Sigmoid colon (tissue), 7 donors: Measurements from ENCODE around the gene LIMS2. TPM values are rescaled to one million over a fixed set of nuclear protein-coding genes. Genes with fewer than 3 reads are reported as not detected.
A peak's percentile ranks its signal among the peaks of the same experiment; 100 is the strongest.

ENCODE experiments used
- DNase-seq: peaks from one replicate; pipeline ENCODE4 v3.0.0-alpha.2; 2019
- H3K27ac ChIP-seq, 4 donors: fragments of 200-600 bp; sonication (generic); one replicate each; pipeline ENCODE4 v1.5.1; 2016 to 2019; ENCODE audit warnings: mild to moderate bottlenecking in 1 of 4
- H3K27me3 ChIP-seq, 3 donors: fragments of 200-600 bp; sonication (generic); one replicate each; pipeline ENCODE4 v1.5.1; 2019; ENCODE audit warnings: mild to moderate bottlenecking in 1 of 3
- H3K36me3 ChIP-seq, 4 donors: fragments of 200-600 bp; sonication (generic); one replicate each; pipeline ENCODE4 v1.5.1; 2016 to 2019
- H3K4me1 ChIP-seq, 4 donors: fragments of 200-600 bp; sonication (generic); one replicate each; pipeline ENCODE4 v1.5.1; 2017 to 2019
- H3K4me3 ChIP-seq, 4 donors: fragments of 200-600 bp; sonication (generic); one replicate each; pipeline ENCODE4 v1.5.1; 2017 to 2019; ENCODE audit warnings: mild to moderate bottlenecking in 2 of 4, moderate library complexity in 1 of 4
- H3K9me3 ChIP-seq, 4 donors: fragments of 200-600 bp in 3 of 4; sonication (generic) in 3 of 4; one replicate each; pipeline versions ENCODE4 v1.5.1 to v1.6.1; 2013 to 2019
- EP300 ChIP-seq, 4 donors: sonication (generic); formaldehyde crosslinking; IDR thresholded peaks; one replicate each; pipeline ENCODE4 v1.6.1; 2017; ENCODE audit warnings: antibody characterized with exemption in 4 of 4
- POLR2A ChIP-seq, 2 donors: fragments of 450-650 bp; IDR thresholded peaks; one replicate each; pipeline ENCODE4 v1.6.1; 2016; ENCODE audit warnings: antibody characterized with exemption in 2 of 2, mild to moderate bottlenecking in 2 of 2, moderate library complexity in 2 of 2
- POLR2AphosphoS5 ChIP-seq, 4 donors: sonication (generic); formaldehyde crosslinking; IDR thresholded peaks; one replicate each; pipeline ENCODE4 v1.6.1; 2017; ENCODE audit warnings: antibody characterized with exemption in 4 of 4
- WGBS, 2 donors: extraction: QIAGEN DNeasy Blood & Tissue Kit; methylation state at CpG; one replicate each; pipeline ENCODE4 v1.1.7; 2013; 5-methylcytosine and 5-hydroxymethylcytosine counted together
- intact Hi-C: fragments of 100-400 bp; cut with DNase I; formaldehyde crosslinking; loops from one replicate; pipeline ENCODE4 v1.15.1; 2023
- polyA plus RNA-seq, 3 donors: library from polyadenylated mRNA; stranded (reverse); fragments of 200-250 nt; gene quantifications; one replicate each; pipeline ENCODE4 v1.2.3, GENCODE V29; 2013
- total RNA-seq, 4 donors: library from RNA; depleted of rRNA; stranded (reverse); fragments of >200 nt; gene quantifications; one replicate each; pipeline ENCODE4 v1.1.0, GENCODE V29; 2016
- TF ChIP-seq, protein P1 (sequence below), 4 experiments: fragments of 450-650 bp in 3 of 4; fragments of 200-600 bp in 1 of 4; IDR thresholded peaks; one replicate each; pipeline ENCODE4 v1.5.1; 2016 to 2019; ENCODE audit warnings: antibody characterized with exemption in 4 of 4, mild to moderate bottlenecking in 3 of 4, moderate library complexity in 2 of 4
- donor health status: healthy with polysubstance abuse.
- donor health status: Bipolar disorder and iron deficiency.
- donor health status: healthy.

The LIMS2 gene
- total and polyA plus RNA-seq, 7 donors, result 3.2 to 357 (median 125) TPM

DNA sequence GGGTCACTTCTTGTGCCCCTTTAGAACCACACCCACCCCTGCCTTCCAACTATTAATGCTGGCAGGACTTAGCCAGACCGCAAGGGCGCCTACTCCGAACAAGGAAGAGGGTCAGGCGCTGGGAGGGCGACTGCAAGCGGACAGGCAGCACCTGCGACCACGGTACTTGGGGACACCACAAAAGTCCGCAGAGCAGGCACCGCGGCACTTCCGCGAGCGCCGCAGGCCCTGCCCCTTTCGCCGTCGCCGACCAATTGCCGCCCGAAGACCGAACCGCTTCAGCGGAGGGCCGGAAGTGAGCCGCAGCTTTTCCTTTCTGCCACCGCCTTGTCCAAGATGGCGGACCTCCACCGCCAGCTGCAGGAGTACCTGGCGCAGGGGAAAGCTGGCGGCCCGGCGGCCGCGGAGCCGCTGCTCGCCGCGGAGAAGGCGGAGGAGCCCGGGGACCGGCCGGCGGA is 25.9 kb upstream of the LIMS2 start, which contains the start of gene SFT2D3:
Gene SFT2D3 (plus strand): TSS at position 305 of the 458 bp plus-strand sequence. CDS start 32 bp downstream, at position 337.
- TF ChIP-seq POLR2A (IDR thresholded peaks at IDR 0.05), result peak; percentile 79 to 84
- peak; percentile 83 to 92 (median 88) for TF ChIP-seq POLR2AphosphoS5 (IDR thresholded peaks at IDR 0.05)
- TF ChIP-seq, protein P1, sequence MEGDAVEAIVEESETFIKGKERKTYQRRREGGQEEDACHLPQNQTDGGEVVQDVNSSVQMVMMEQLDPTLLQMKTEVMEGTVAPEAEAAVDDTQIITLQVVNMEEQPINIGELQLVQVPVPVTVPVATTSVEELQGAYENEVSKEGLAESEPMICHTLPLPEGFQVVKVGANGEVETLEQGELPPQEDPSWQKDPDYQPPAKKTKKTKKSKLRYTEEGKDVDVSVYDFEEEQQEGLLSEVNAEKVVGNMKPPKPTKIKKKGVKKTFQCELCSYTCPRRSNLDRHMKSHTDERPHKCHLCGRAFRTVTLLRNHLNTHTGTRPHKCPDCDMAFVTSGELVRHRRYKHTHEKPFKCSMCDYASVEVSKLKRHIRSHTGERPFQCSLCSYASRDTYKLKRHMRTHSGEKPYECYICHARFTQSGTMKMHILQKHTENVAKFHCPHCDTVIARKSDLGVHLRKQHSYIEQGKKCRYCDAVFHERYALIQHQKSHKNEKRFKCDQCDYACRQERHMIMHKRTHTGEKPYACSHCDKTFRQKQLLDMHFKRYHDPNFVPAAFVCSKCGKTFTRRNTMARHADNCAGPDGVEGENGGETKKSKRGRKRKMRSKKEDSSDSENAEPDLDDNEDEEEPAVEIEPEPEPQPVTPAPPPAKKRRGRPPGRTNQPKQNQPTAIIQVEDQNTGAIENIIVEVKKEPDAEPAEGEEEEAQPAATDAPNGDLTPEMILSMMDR (IDR thresholded peaks at IDR 0.05), result no peak
- no peaks in the 10 kb centered on the region for H3K27me3 ChIP-seq
- peak within 1 kb of the TSS; percentile 49 to 95 (median 78) for H3K4me3 ChIP-seq
- H3K27ac ChIP-seq, result peak within 1 kb of the TSS; percentile 92 to 100 (median 94)
- intact Hi-C loops, result loop anchor here (2.0 kb wide), 1 partner anchor 174 kb away; the partner anchor contains the start of gene IWS1
- WGBS, 2 donors, result 0% methylated on average over 44 of the region's 44 CpGs
- H3K9me3 ChIP-seq, result no peaks in the 10 kb centered on the region
- H3K36me3 ChIP-seq, result peaks cover 0 to 12% (median under 1%) of the 10 kb centered on the region in 4 donors
- peaks cover 0 to 39% (median 33%) of the 10 kb centered on the region in 4 donors for H3K4me1 ChIP-seq
- DNase-seq, result peak; percentile 96

DNA sequence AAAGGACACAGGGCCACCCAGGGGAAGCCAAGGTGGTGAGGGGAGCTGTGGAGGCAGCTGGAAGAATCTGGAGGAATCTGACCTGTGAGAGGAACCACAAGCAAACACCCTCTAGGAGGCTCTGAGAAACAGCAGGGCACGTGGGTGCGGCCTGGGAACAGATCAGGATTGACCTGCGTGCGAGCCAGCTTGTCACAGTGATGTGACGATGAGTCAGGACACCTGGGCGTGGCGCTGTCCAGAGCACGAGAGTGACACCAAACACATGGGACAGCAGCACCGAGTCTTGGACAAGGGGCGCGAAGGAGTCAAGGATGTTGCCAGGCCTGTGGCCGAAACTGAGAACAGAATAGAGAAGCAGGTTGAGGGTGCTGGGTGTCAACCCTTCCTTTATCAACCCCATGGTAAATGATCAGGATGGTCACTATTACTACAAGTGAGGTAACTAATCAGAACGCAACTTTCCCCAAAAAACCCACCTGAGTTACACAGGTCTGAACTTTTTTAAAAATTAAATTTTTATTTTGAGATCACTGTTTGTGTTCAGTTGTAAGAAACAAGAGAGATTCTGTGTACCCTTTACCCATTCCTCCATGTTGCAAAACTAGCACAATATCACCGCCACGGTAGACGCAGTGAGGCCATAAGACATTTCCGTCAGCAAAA is 25.3 kb upstream of the LIMS2 start:
- Histone ChIP-seq H3K27me3 (no peaks in the 10 kb centered on the region), H3K9me3 (no peaks in the 10 kb centered on the region), H3K27ac (peak overlapping the region; percentile 92 to 100 (median 94)), H3K4me3 (peak overlapping the region; percentile 49 to 95 (median 78)), H3K36me3 (peaks cover 0 to 6% (median 0%) of the 10 kb centered on the region in 4 donors), H3K4me1 (peaks cover 0 to 41% (median 33%) of the 10 kb centered on the region in 4 donors)
- TF ChIP-seq, protein P1 (IDR thresholded peaks at IDR 0.05), result no peak
- TF ChIP-seq POLR2A (IDR thresholded peaks at IDR 0.05) (no peak), EP300 (IDR thresholded peaks at IDR 0.05) (no peak), POLR2AphosphoS5 (IDR thresholded peaks at IDR 0.05) (no peak)
- DNase-seq, result peak; percentile 82
- 38 to 51% methylated on average over 17 of the region's 17 CpGs for WGBS, 2 donors
- intact Hi-C loops, result loop anchor here (2.0 kb wide), 1 partner anchor 174 kb away; the partner anchor contains the start of gene IWS1

DNA sequence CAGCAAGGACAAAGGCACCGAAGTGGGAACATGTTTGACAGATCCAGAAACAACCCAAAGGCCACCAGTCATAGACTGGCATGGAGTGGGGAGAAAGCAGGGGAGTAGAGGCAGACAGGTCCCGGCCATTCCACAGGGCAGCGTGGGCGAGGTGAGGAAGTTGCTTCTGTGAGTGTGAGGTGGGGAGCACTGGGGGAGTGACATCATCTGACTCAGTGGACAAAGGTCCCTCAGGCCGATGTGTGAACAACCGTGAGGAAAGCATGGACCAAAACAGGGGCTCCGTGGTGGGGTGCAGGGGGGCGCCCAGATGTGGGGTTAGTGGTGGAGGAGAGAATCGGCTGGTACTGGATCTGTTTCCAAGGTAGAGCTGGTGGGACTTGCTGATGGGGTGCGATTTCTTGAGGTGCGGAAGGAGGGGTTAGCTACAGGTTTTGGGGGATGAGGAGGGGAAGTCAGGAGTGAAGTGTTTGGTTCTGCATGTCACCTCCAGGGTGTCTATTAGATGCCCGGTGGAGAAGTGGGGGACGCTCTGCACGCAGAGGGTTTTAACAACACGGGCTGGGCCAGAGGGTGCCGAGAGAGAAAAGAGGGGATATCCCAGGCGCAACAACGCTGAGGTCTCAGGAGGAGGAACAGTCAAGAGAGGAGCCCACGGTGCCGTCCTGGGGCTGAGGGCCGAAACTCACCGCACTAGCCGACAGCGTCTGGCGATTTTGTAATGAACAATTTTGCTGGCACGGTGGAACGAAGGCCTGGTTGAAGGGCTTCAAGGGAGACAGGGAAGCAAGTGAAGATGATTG is 23.4 kb upstream of the LIMS2 start:
- TF ChIP-seq POLR2A (IDR thresholded peaks at IDR 0.05), result no peak
- TF ChIP-seq, protein P1 (IDR thresholded peaks at IDR 0.05), result no peak
- no peak for TF ChIP-seq EP300 (IDR thresholded peaks at IDR 0.05)
- TF ChIP-seq POLR2AphosphoS5 (IDR thresholded peaks at IDR 0.05), result no peak
- Histone ChIP-seq H3K27ac (no peak overlapping the region), H3K9me3 (no peaks in the 10 kb centered on the region), H3K27me3 (no peaks in the 10 kb centered on the region), H3K36me3 (no peaks in the 10 kb centered on the region), H3K4me3 (no peak overlapping the region), H3K4me1 (peaks cover 0 to 36% (median 29%) of the 10 kb centered on the region in 4 donors)
- DNase-seq, result no peak
- intact Hi-C loops, result loop anchor here (5.0 kb wide), 1 partner anchor 51 kb away; the partner anchor contains the start of gene GPR17
- WGBS, 2 donors, result 96% methylated on average over 27 of the region's 27 CpGs

DNA sequence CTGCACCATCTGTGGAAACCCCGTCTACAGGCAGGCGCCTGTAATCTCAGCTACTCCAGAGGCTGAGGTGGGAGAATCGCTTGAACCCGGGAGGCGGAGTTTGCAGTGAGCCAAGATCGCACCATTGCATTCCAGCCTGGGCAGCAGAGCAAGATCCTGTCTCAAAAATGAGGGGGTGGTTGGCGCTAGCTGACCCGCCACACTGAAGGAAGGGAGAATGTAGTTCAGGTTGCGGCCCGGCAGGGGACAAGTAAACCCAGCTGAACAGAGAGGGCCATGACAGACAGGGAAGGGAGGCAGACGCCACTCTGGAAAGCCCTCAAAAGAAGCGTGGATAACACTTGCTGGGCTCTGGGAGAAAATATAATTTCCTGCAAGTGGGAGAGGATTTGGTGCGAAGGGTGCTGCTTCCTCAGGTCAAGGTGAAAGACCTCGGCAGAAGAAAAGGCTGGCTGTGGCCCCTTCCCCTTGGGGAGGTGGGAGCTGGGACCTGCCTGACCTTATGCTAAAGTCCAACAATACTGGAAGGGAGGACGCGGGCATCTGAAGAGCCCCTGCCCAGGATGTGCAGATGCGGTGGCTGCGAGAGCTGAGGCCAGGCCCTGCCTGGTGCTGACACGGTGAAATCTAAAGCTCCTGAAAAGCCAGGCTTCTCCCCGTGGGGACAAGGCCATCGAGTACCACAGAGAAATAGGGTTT is 22.3 kb upstream of the LIMS2 start:
- Histone ChIP-seq H3K36me3 (no peaks in the 10 kb centered on the region), H3K27me3 (no peaks in the 10 kb centered on the region), H3K27ac (no peak overlapping the region), H3K9me3 (no peaks in the 10 kb centered on the region), H3K4me1 (peaks cover 0 to 25% (median 18%) of the 10 kb centered on the region in 4 donors), H3K4me3 (no peak overlapping the region)
- DNase-seq, result no peak
- WGBS, 2 donors, result 94 to 95% methylated on average over 21 of the region's 21 CpGs
- intact Hi-C loops, result loop anchor here (5.0 kb wide), 1 partner anchor 50 kb away; the partner anchor contains the start of gene GPR17
- no peak for TF ChIP-seq POLR2AphosphoS5 (IDR thresholded peaks at IDR 0.05)
- TF ChIP-seq EP300 (IDR thresholded peaks at IDR 0.05), result no peak
